Suprapubic skin (tissue), 4 donors: Measurements from ENCODE around the gene RBM19.

Experiments used
- CTCF ChIP-seq, 2 donors: fragments of 200-600 bp in 1 of 2; fragments of 450-650 bp in 1 of 2; sonication (generic) in 1 of 2; IDR thresholded peaks; one replicate each; pipeline ENCODE4 v1.5.1; 2016 to 2019; ENCODE audit warnings: antibody characterized with exemption in 2 of 2, mild to moderate bottlenecking in 1 of 2, moderate library complexity in 1 of 2
- EP300 ChIP-seq: sonication (generic); formaldehyde crosslinking; IDR thresholded peaks from one replicate; pipeline ENCODE4 v1.6.1; 2017; ENCODE audit warnings: antibody characterized with exemption
- POLR2A ChIP-seq, 2 donors: fragments of 450-650 bp; IDR thresholded peaks; one replicate each; pipeline ENCODE4 v1.6.1; 2017; ENCODE audit warnings: antibody characterized with exemption in 2 of 2, mild to moderate bottlenecking in 2 of 2, moderate library complexity in 2 of 2
- POLR2AphosphoS5 ChIP-seq, 3 donors: sonication (generic); formaldehyde crosslinking; IDR thresholded peaks; one replicate each; pipeline ENCODE4 v1.6.1; 2017; ENCODE audit warnings: antibody characterized with exemption in 3 of 3

- TF ChIP-seq CTCF (IDR thresholded peaks at IDR 0.05) (no peak), POLR2A (IDR thresholded peaks at IDR 0.05) (no peak), POLR2AphosphoS5 (IDR thresholded peaks at IDR 0.05) (no peak), EP300 (no peak)
Measured at GRCh38 chr12:113855998-113856397, 110.1 kb downstream of the RBM19 start.
